ENCODE measurements around the gene VPS37C.
"Not testable (repeated sequence)": the region's sequence is repeated elsewhere in the genome, so short reads cannot be mapped to it uniquely, and the experiment has no call there.

The VPS37C gene

DNA sequence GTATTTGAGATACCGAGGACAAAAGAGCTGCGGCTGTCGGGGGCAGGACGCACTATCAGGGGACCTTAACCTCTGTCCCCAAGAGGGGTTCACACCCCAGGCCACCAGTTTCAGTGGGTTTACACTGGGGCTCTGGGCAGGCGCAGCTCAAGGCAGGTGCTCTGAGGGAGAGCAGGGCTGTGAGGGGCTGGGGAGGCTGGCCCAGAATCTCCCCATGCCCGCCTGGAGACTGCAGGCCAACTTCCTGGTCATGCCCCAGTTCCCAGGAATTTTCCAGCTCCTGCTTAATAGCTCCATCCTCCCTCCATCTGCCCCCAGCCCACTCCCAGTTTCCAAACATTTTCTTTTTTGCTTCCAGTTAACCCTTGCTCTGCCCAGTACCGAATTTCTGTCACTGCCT, 34.5 kb upstream of the VPS37C start:
- Histone ChIP-seq H3K4me3 (ENCODE audit: low read length in 2 of 2) (no peak overlapping the region), H3K27ac (ENCODE audit: low read depth in 2 of 2, low read length in 2 of 2) (no peak overlapping the region), H3K27me3 (ENCODE audit: control insufficient read depth in 2 of 2, insufficient read depth in 2 of 2, low read length in 2 of 2) (no peaks in the 10 kb centered on the region), H3K4me1 (ENCODE audit: control insufficient read depth in 2 of 2, insufficient read depth in 2 of 2, low read length in 2 of 2) (no peaks in the 10 kb centered on the region), H3K36me3 (ENCODE audit: control insufficient read depth in 2 of 2, insufficient read depth in 2 of 2, low read length in 2 of 2) (no peaks in the 10 kb centered on the region), H3K9me3 (ENCODE audit: control insufficient read depth in 2 of 2, low read length in 2 of 2) (no peaks in the 10 kb centered on the region), H3K9ac (ENCODE audit: low read depth in 1 of 2, low read length in 2 of 2) (no peak overlapping the region)

DNA sequence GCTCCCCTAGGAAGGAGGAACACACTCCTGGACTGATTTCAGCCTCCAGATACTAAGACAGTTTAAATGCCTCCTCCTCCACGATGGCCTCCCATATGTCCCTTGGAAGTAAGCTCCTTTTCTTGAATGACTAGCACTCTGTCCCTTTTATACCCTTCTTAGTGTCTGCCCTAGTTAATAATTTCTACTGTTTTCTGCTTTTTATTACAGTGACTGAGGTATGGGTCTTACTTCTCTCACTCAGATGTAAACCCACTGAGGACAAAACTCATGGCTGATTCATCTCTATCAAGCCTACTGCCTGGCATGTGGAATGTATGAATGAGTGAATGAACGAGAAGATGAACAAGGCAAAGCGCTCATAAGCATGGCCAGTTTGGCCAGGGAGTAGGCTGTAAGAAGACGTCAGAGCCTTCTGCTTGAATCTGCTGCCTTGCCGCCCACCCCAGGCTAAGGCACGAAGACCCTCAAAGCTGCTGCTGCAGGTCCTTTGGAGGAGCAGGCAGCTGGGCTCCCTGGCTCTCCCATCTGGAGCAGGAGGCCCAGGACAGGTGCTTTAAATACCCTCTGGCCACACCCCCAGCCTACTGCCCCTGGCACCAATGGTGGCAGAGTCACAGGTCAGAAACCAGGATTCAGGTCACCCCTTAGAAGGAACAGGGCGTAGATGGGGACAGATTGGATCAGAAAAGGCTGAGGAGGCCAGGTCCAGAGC, 33.9 kb upstream of the VPS37C start:
- Histone ChIP-seq H3K9ac (ENCODE audit: low read depth in 1 of 2, low read length in 2 of 2) (no peak overlapping the region), H3K4me3 (ENCODE audit: low read length in 2 of 2) (no peak overlapping the region), H3K4me1 (ENCODE audit: control insufficient read depth in 2 of 2, insufficient read depth in 2 of 2, low read length in 2 of 2) (no peaks in the 10 kb centered on the region), H3K27ac (ENCODE audit: low read depth in 2 of 2, low read length in 2 of 2) (no peak overlapping the region), H3K27me3 (ENCODE audit: control insufficient read depth in 2 of 2, insufficient read depth in 2 of 2, low read length in 2 of 2) (no peaks in the 10 kb centered on the region), H3K9me3 (ENCODE audit: control insufficient read depth in 2 of 2, low read length in 2 of 2) (no peaks in the 10 kb centered on the region), H3K36me3 (ENCODE audit: control insufficient read depth in 2 of 2, insufficient read depth in 2 of 2, low read length in 2 of 2) (no peaks in the 10 kb centered on the region)

DNA sequence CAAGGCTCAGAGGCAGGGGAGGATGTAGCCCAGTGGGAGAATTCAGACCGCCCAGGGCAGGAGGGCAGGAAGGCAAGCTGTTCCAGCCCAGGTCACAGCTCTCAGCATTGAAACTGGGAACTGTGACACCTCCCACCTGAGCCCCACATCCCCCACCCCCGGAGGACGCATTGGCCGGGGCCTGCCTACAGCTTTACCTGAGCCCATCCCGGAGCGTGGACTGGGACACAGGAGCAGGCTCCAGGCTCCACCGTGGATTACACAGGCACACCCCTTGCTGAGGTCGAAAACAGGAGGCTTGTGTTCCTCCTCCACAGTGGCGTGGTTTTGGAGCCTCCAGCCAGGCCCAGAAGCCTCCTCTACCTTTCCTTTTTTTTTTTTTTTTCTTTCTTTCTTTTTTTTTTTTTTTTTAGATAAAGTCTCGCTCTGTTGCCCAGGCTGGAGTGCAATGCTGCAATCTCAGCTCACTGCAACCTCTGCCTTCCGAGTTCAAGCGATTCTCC, 33.0 kb upstream of the VPS37C start:
- no peaks in the 10 kb centered on the region for H3K27me3 ChIP-seq (ENCODE audit: control insufficient read depth in 2 of 2, insufficient read depth in 2 of 2, low read length in 2 of 2)
- H3K9me3 ChIP-seq (ENCODE audit: control insufficient read depth in 2 of 2, low read length in 2 of 2) = no peaks in the 10 kb centered on the region
- no peak overlapping the region for H3K4me3 ChIP-seq (ENCODE audit: low read length in 2 of 2)
- H3K4me1 ChIP-seq (ENCODE audit: control insufficient read depth in 2 of 2, insufficient read depth in 2 of 2, low read length in 2 of 2) = no peaks in the 10 kb centered on the region
- H3K9ac ChIP-seq (ENCODE audit: low read depth in 1 of 2, low read length in 2 of 2) = no peak overlapping the region
- H3K36me3 ChIP-seq (ENCODE audit: control insufficient read depth in 2 of 2, insufficient read depth in 2 of 2, low read length in 2 of 2) = no peaks in the 10 kb centered on the region
- no peak overlapping the region for H3K27ac ChIP-seq (ENCODE audit: low read depth in 2 of 2, low read length in 2 of 2)

DNA sequence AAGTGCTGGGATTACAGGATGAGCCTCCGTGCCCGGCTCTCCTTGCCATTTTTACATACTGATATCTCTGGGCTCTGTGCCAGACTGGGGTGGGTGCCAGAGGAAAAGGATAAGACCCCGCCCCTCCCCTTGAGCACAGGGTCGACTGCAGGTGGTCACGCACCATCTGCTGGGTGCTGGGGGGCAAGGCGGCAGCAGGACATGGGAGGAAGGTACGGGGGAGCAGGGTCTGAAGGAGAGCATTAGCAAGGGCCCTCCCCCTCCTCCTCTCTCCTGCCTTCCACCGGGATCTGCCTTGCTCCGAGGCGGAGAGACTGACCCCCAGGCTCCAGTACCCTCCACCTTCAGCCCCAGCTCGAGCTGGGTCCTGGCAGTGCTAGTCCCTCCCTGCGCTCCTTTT, 32.4 kb upstream of the VPS37C start:
- Histone ChIP-seq H3K4me3 (ENCODE audit: low read length in 2 of 2) (no peak overlapping the region), H3K4me1 (ENCODE audit: control insufficient read depth in 2 of 2, insufficient read depth in 2 of 2, low read length in 2 of 2) (no peaks in the 10 kb centered on the region), H3K27ac (ENCODE audit: low read depth in 2 of 2, low read length in 2 of 2) (no peak overlapping the region), H3K27me3 (ENCODE audit: control insufficient read depth in 2 of 2, insufficient read depth in 2 of 2, low read length in 2 of 2) (no peaks in the 10 kb centered on the region), H3K36me3 (ENCODE audit: control insufficient read depth in 2 of 2, insufficient read depth in 2 of 2, low read length in 2 of 2) (no peaks in the 10 kb centered on the region), H3K9ac (ENCODE audit: low read depth in 1 of 2, low read length in 2 of 2) (no peak overlapping the region), H3K9me3 (ENCODE audit: control insufficient read depth in 2 of 2, low read length in 2 of 2) (no peaks in the 10 kb centered on the region)

DNA sequence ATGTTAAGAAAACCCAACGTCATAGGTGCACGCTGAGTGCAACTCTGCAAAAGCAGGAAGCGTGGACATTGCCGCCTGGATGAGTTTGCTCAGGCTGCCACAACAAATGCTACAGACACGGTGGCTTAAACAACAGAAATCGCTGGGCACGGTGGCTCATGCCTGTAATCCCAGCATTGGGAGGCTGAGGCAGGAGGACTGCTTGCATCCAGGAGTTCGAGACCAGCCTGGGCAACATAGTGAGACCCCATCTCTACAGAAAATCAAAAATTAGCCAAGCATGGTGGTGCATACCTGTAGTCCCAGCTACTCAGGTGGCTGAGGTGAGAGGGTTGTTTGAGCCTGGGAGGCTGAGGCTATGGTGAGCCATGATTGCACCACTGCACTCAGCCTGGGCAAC, 28.7 kb upstream of the VPS37C start:
- no peaks in the 10 kb centered on the region for H3K27me3 ChIP-seq (ENCODE audit: control insufficient read depth in 2 of 2, insufficient read depth in 2 of 2, low read length in 2 of 2)

DNA sequence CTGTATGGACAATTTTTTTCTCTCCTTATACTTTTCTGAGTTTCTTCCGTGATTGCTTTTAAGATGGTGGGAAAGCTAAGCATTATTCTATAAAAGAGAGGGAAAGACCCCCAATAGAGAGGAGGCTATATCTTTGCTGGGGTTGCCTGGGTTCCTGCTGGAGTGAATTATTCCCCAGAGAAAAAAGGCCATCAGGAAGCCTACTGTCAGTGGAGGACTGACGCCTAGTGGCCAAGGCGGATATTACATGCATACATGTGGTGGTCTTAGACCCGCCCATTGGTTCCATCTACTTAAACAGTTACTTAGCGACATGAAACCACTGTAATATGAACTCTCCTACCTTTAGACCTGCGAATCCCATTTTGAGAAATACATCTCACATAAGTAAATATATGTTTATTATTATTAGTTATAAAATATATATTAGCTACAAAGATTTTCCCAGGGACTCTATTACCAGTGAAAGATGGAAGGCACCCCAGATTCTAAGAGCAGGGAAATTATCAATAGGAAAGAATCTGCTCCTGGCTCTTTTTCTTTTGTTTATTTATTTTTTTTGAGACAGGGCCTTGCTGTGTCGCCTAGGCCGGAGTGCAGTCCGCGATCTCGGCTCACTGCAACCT, 26.4 kb upstream of the VPS37C start:
- Histone ChIP-seq H3K27ac (ENCODE audit: low read depth in 2 of 2, low read length in 2 of 2) (no peak overlapping the region), H3K4me3 (ENCODE audit: low read length in 2 of 2) (no peak overlapping the region), H3K27me3 (ENCODE audit: control insufficient read depth in 2 of 2, insufficient read depth in 2 of 2, low read length in 2 of 2) (no peaks in the 10 kb centered on the region), H3K9ac (ENCODE audit: low read depth in 1 of 2, low read length in 2 of 2) (no peak overlapping the region), H3K4me1 (ENCODE audit: control insufficient read depth in 2 of 2, insufficient read depth in 2 of 2, low read length in 2 of 2) (no peaks in the 10 kb centered on the region), H3K9me3 (ENCODE audit: control insufficient read depth in 2 of 2, low read length in 2 of 2) (no peaks in the 10 kb centered on the region), H3K36me3 (ENCODE audit: control insufficient read depth in 2 of 2, insufficient read depth in 2 of 2, low read length in 2 of 2) (no peaks in the 10 kb centered on the region)

More for the DNA sequence above, 28.7 kb upstream of the VPS37C start:
- no peak overlapping the region for H3K27ac ChIP-seq (ENCODE audit: low read depth in 2 of 2, low read length in 2 of 2)
- no peaks in the 10 kb centered on the region for H3K36me3 ChIP-seq (ENCODE audit: control insufficient read depth in 2 of 2, insufficient read depth in 2 of 2, low read length in 2 of 2)
- no peak overlapping the region for H3K4me3 ChIP-seq (ENCODE audit: low read length in 2 of 2)
- H3K9ac ChIP-seq (ENCODE audit: low read depth in 1 of 2, low read length in 2 of 2) = no peak overlapping the region
- no peaks in the 10 kb centered on the region for H3K4me1 ChIP-seq (ENCODE audit: control insufficient read depth in 2 of 2, insufficient read depth in 2 of 2, low read length in 2 of 2)
- H3K9me3 ChIP-seq (ENCODE audit: control insufficient read depth in 2 of 2, low read length in 2 of 2) = no peaks in the 10 kb centered on the region

DNA sequence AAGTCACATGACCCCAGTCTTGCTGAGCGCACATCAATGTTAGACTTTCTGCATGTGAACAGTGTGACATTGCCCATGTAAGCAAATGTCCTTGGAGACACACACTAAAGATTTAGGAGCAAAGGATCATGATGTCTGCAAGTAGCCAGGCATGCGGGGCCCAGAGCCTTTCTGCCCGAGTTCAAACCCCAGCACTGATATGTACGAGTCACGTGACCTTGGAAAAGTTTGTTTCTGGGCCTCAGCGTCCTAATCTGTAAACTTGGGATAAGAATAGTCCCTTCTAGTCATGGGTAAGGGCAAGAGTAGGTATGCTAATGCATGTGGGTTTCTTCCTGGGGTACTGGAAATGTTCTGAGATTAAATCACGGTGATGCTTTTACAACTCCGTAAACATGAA, 25.3 kb upstream of the VPS37C start:
- no peak overlapping the region for H3K4me3 ChIP-seq (ENCODE audit: low read length in 2 of 2)
- H3K4me1 ChIP-seq (ENCODE audit: control insufficient read depth in 2 of 2, insufficient read depth in 2 of 2, low read length in 2 of 2) = no peaks in the 10 kb centered on the region
- no peak overlapping the region for H3K27ac ChIP-seq (ENCODE audit: low read depth in 2 of 2, low read length in 2 of 2)
- H3K36me3 ChIP-seq (ENCODE audit: control insufficient read depth in 2 of 2, insufficient read depth in 2 of 2, low read length in 2 of 2) = no peaks in the 10 kb centered on the region
- H3K9me3 ChIP-seq (ENCODE audit: control insufficient read depth in 2 of 2, low read length in 2 of 2) = no peaks in the 10 kb centered on the region
- H3K27me3 ChIP-seq (ENCODE audit: control insufficient read depth in 2 of 2, insufficient read depth in 2 of 2, low read length in 2 of 2) = no peaks in the 10 kb centered on the region
- H3K9ac ChIP-seq (ENCODE audit: low read depth in 1 of 2, low read length in 2 of 2) = no peak overlapping the region

DNA sequence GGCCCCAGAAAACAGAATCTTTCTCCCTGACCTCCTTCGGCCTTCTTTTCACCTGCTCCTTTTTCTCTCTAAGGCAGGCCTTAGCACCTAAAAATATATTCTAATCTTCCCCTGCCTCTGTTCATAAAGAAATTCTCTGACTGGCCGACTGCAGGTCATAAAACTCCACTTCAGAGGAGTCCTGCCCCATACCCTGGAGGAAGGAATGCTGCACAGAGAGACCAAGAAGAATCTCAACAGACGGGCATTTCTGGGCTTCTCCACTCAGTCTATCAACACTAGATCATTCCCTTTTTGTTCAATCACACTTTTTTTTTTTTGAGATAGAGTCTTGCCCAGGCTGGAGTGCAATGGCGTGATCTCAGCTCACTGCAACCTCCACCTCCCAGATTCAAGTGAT, 22.4 kb upstream of the VPS37C start:
- Histone ChIP-seq H3K27me3 (ENCODE audit: control insufficient read depth in 2 of 2, insufficient read depth in 2 of 2, low read length in 2 of 2) (no peaks in the 10 kb centered on the region), H3K36me3 (ENCODE audit: control insufficient read depth in 2 of 2, insufficient read depth in 2 of 2, low read length in 2 of 2) (no peaks in the 10 kb centered on the region), H3K9ac (ENCODE audit: low read depth in 1 of 2, low read length in 2 of 2) (no peak overlapping the region), H3K27ac (ENCODE audit: low read depth in 2 of 2, low read length in 2 of 2) (no peak overlapping the region), H3K4me1 (ENCODE audit: control insufficient read depth in 2 of 2, insufficient read depth in 2 of 2, low read length in 2 of 2) (no peaks in the 10 kb centered on the region), H3K4me3 (ENCODE audit: low read length in 2 of 2) (no peak overlapping the region), H3K9me3 (ENCODE audit: control insufficient read depth in 2 of 2, low read length in 2 of 2) (no peaks in the 10 kb centered on the region)

DNA sequence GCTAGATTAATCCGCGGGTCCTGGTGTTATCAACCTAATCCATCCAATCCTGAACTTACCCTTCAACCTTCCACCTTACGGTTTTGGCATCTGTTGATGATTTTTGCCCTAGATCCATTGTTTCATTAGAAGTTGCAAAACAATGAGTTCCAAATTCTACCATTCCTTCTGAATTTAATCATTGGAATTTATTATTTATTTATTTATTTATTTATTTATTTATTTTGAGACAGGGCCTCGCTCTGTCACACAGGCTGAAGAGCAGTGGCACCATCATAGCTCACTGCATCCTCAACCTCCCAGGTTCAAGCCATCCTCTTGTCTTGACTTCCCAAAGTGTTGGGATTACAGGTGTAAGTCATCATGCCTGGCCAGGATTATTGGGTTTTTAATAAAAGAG, 20.3 kb upstream of the VPS37C start:
- Histone ChIP-seq H3K36me3 (ENCODE audit: control insufficient read depth in 2 of 2, insufficient read depth in 2 of 2, low read length in 2 of 2) (no peaks in the 10 kb centered on the region), H3K4me1 (ENCODE audit: control insufficient read depth in 2 of 2, insufficient read depth in 2 of 2, low read length in 2 of 2) (no peaks in the 10 kb centered on the region), H3K4me3 (ENCODE audit: low read length in 2 of 2) (no peak overlapping the region), H3K9ac (ENCODE audit: low read depth in 1 of 2, low read length in 2 of 2) (no peak overlapping the region), H3K27me3 (ENCODE audit: control insufficient read depth in 2 of 2, insufficient read depth in 2 of 2, low read length in 2 of 2) (no peaks in the 10 kb centered on the region), H3K27ac (ENCODE audit: low read depth in 2 of 2, low read length in 2 of 2) (no peak overlapping the region), H3K9me3 (ENCODE audit: control insufficient read depth in 2 of 2, low read length in 2 of 2) (no peaks in the 10 kb centered on the region)

DNA sequence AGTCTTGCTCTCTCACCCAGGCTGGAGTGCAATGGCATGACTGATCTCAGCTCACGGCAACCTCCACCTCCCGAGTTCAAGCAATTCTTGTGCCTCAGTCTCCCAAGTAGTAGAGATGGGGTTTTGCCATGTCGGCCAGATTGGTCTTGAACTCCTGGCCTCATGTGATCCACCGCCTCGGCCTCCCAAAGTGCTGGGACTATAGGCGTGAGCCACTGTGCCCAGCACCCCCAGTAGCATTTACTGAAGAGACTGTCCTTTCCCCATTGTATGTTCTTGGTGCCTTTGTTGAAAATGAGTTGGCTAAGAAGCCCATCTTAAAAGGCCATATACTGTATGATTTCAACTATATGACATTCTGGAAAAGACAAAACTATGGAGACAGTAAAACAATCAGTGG, 19.0 kb upstream of the VPS37C start:
- not testable (repeated sequence) for H3K4me1 ChIP-seq (ENCODE audit: control insufficient read depth in 2 of 2, insufficient read depth in 2 of 2, low read length in 2 of 2); H3K9ac ChIP-seq (ENCODE audit: low read depth in 1 of 2, low read length in 2 of 2); H3K27me3 ChIP-seq (ENCODE audit: control insufficient read depth in 2 of 2, insufficient read depth in 2 of 2, low read length in 2 of 2); H3K4me3 ChIP-seq (ENCODE audit: low read length in 2 of 2); H3K27ac ChIP-seq (ENCODE audit: low read depth in 2 of 2, low read length in 2 of 2); H3K9me3 ChIP-seq (ENCODE audit: control insufficient read depth in 2 of 2, low read length in 2 of 2); H3K36me3 ChIP-seq (ENCODE audit: control insufficient read depth in 2 of 2, insufficient read depth in 2 of 2, low read length in 2 of 2)
